ENCODE measurements around the gene NRDE2. TPM values are rescaled to one million over a fixed set of nuclear protein-coding genes. Genes with fewer than 3 reads are reported as not detected.

NRDE2 gene
- total and polyA plus RNA-seq, 2 of the 4 experiments (the other 2 are of a cell fraction) = 4.5 to 9.3 TPM

DNA sequence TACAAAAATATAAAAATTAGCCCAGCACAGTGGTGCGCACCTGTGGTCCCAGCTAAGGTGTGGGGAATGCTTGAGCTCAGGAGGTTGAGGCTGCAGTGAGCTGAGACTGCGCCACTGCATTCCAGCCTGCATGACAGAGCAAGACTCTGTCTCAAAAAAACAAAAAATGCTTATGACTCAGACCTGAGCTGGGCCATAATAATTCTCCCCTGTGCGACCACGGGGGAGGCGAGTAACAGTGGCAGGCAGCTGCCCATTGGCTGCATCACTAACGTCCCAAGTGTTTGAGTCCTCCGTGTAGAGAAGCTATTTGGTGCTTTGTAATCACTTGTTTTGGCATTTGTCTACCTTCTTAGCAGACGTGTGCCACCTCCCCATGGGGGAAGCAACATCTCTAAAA is 50.5 kb downstream of the NRDE2 start:
- in situ Hi-C loops (cut with MboI; ENCODE audit: low sequenced_read_pairs) (loop anchor here (25.0 kb wide), 1 partner anchor 881 kb away; no protein-coding TSS in a partner anchor), dilution Hi-C loops (cut with HindIII; ENCODE audit: low sequenced_read_pairs, unreplicated experiment) (no loop called here), intact Hi-C loops (cut with micrococcal nuclease) (no loop called here)
- WGBS, 2 experiments (ENCODE audit: extremely low coverage in 2 of 2, insufficient read length in 1 of 2) = 0% methylated on average over 1 of the region's 8 CpGs; no CpG with 5 or more reads in 1 of the 2 experiments
- no peaks in the 10 kb centered on the region for H4K20me1 ChIP-seq (ENCODE audit: insufficient read depth, low read length)
- H3K4ac ChIP-seq (ENCODE audit: low read depth, low read length) = peak overlapping the region; percentile 83
- peak overlapping the region; percentile 37; the same call in 1 of the 2 replicates for H3K4me2 ChIP-seq (ENCODE audit: low read depth, low read length)
- H2BK120ac ChIP-seq (ENCODE audit: low read depth, low read length) = peak overlapping the region; percentile 82
- H3K9me1 ChIP-seq (ENCODE audit: insufficient read depth, low read length) = peaks cover 14% of the 10 kb centered on the region
- CTCF ChIA-PET = interaction anchor here (0.9 kb wide), 1 partner anchor 20 kb away, joined by 3 read pairs; no protein-coding TSS in a partner anchor
- H4K91ac ChIP-seq (ENCODE audit: insufficient read depth, low read depth, low read length) = peak overlapping the region; percentile 80
- 0 out of 3 replicates have a peak overlapping the region, but pooled peaks have one; percentile 74 for H2BK15ac ChIP-seq (ENCODE audit: low read depth, low read length)
- peaks cover 0 to 12% of the 10 kb centered on the region in 2 experiments; a peak in 2 of 4 replicates for H3K79me1 ChIP-seq (ENCODE audit: low read depth in 1 of 2, low read length in 2 of 2)
- H4K8ac ChIP-seq (ENCODE audit: low read depth in 2 of 2, low read length in 2 of 2) = peak overlapping the region in 1 of 2 experiments; percentile 58; a peak in 3 of 4 replicates
- H3K36me3 ChIP-seq (ENCODE audit: control insufficient read depth, insufficient read depth, low read length) = peaks cover 15% of the 10 kb centered on the region
- TF ChIP-seq FOS (IDR thresholded peaks at IDR 0.05; ENCODE audit: low read depth, low read length) (peak; percentile 80), NFE2L2 (IDR thresholded peaks at IDR 0.05; ENCODE audit: low read depth, low read length) (peak; percentile 89), RFX5 (IDR thresholded peaks at IDR 0.05; ENCODE audit: low read depth, low read length) (no peak), CTCF (conservative IDR thresholded peaks at IDR 0.05; ENCODE audit: low read depth, low read length) (no peak), MAFK (IDR thresholded peaks at IDR 0.05; ENCODE audit: low read depth, low read length) (peak; percentile 52), SMC3 (IDR thresholded peaks at IDR 0.05; ENCODE audit: low read depth, low read length) (no peak), POLR2A (IDR thresholded peaks at IDR 0.05; ENCODE audit: low read depth, low read length) (no peak), RAD21 (IDR thresholded peaks at IDR 0.05; ENCODE audit: low read length) (no peak), USF2 (IDR thresholded peaks at IDR 0.05; ENCODE audit: low read depth, low read length) (no peak), BHLHE40 (IDR thresholded peaks at IDR 0.05; ENCODE audit: low read depth, low read length) (no peak), CEBPB (IDR thresholded peaks at IDR 0.05; ENCODE audit: low read depth, low read length) (no peak), ELK1 (IDR thresholded peaks at IDR 0.05; ENCODE audit: borderline replicate concordance, low read depth, low read length) (no peak), MAZ (IDR thresholded peaks at IDR 0.05; ENCODE audit: borderline replicate concordance, low read depth, low read length) (no peak), CHD1 (IDR thresholded peaks at IDR 0.05; ENCODE audit: low read depth, low read length) (no peak), MXI1 (IDR thresholded peaks at IDR 0.05; ENCODE audit: borderline replicate concordance, low read depth, low read length) (no peak), RCOR1 (IDR thresholded peaks at IDR 0.05; ENCODE audit: insufficient replicate concordance, low read length) (no peak)
- peaks cover 6% of the 10 kb centered on the region; the same call in 1 of the 2 replicates for H3K4me1 ChIP-seq (ENCODE audit: control insufficient read depth, insufficient read depth, low read length)
- no peak overlapping the region for H3K9ac ChIP-seq (ENCODE audit: low read depth, low read length)
- H3K56ac ChIP-seq (ENCODE audit: extremely low read depth, insufficient read depth, low read length) = no peak overlapping the region
- peak; percentile 97 for ATAC-seq (ENCODE audit: low read depth)
- H3K27ac ChIP-seq (ENCODE audit: insufficient read depth, low read length) = peak overlapping the region; percentile 11
- no TSS peak for BruUV-seq (replicated peaks)
- peak; percentile 84 for DNase-seq
- no peak overlapping the region for H3K4me3 ChIP-seq (ENCODE audit: insufficient read depth, low read depth, low read length)
- no peak overlapping the region for H4K5ac ChIP-seq (ENCODE audit: low read depth, low read length)
- peak overlapping the region; percentile 21 for H2AK9ac ChIP-seq (replicated peaks; ENCODE audit: low read depth, low read length, poor library complexity)
- no peak overlapping the region for H3K14ac ChIP-seq (replicated peaks; ENCODE audit: low read depth, low read length)
- POLR2A ChIA-PET (ENCODE audit: unreplicated experiment) = interaction anchor here (0.6 kb wide), 1 partner anchor 941 kb away, joined by 3 read pairs; no protein-coding TSS in a partner anchor
- H3K9me3 ChIP-seq (ENCODE audit: control insufficient read depth, insufficient read depth, low read length) = no peaks in the 10 kb centered on the region
- peak overlapping the region; percentile 81 for H2BK20ac ChIP-seq (ENCODE audit: low read depth, low read length)
- peak overlapping the region; percentile 70 for H2BK5ac ChIP-seq (ENCODE audit: low read depth, low read length, poor library complexity, severe bottlenecking)
- H2AK5ac ChIP-seq (ENCODE audit: low read depth, low read length) = peak overlapping the region; percentile 93; the same call in 1 of the 2 replicates
- H3K18ac ChIP-seq (ENCODE audit: low read depth, low read length) = no peak overlapping the region
- peak overlapping the region; percentile 2 for H2AFZ ChIP-seq (replicated peaks; ENCODE audit: low read length, poor library complexity)
- no peaks in the 10 kb centered on the region for H3K27me3 ChIP-seq (ENCODE audit: control insufficient read depth, insufficient read depth, low read length)
- H3K23ac ChIP-seq (ENCODE audit: low read depth, low read length) = no peak overlapping the region

Measured in IMR-90 (cell line).